Glutamatergic neuron (in vitro differentiated cells): ENCODE results near the gene PIR. TPM values are rescaled to one million over a fixed set of nuclear protein-coding genes. Genes with fewer than 3 reads are reported as not detected.

Source experiments
- DNase-seq: peaks from one replicate; pipeline ENCODE4 v3.0.0; 2022
- H3K27ac Mint-ChIP-seq: one replicate; pipeline ENCODE4 v1.8.0; 2020; ENCODE audit warnings: mild to moderate bottlenecking, mixed read lengths, inconsistent platforms; ENCODE audit not compliant: unreplicated experiment
- H3K27me3 Mint-ChIP-seq: one replicate; pipeline ENCODE4 v1.8.0; 2020; ENCODE audit warnings: mild to moderate bottlenecking, moderate library complexity, mixed read lengths, inconsistent platforms; ENCODE audit not compliant: unreplicated experiment
- H3K36me3 Mint-ChIP-seq: one replicate; pipeline ENCODE4 v1.8.0; 2020; ENCODE audit warnings: mild to moderate bottlenecking, mixed read lengths, inconsistent platforms; ENCODE audit not compliant: unreplicated experiment
- H3K4me1 Mint-ChIP-seq: one replicate; pipeline ENCODE4 v1.8.0; 2020; ENCODE audit warnings: mild to moderate bottlenecking, low read depth, mixed read lengths, inconsistent platforms; ENCODE audit not compliant: unreplicated experiment
- H3K4me3 Mint-ChIP-seq: one replicate; pipeline ENCODE4 v1.8.0; 2020; ENCODE audit warnings: mild to moderate bottlenecking, mixed read lengths, inconsistent platforms; ENCODE audit not compliant: unreplicated experiment
- H3K9me3 Mint-ChIP-seq: one replicate; pipeline ENCODE4 v1.8.0; 2020; ENCODE audit warnings: mild to moderate bottlenecking, moderate library complexity, mixed read lengths, inconsistent platforms; ENCODE audit not compliant: unreplicated experiment
- CTCF ChIP-seq: fragments of 200-600 bp; sonication (generic); IDR thresholded peaks from one replicate; pipeline ENCODE4 v1.5.0; 2021; ENCODE audit not compliant: partially characterized antibody, unreplicated experiment
- total RNA-seq: library from RNA; stranded (reverse); fragmentation: NEBNext Ultra II Directional; extraction: Animal tissue kit (Norgen Biotek cat#: 25700); gene quantifications from one replicate; pipeline ENCODE4 v1.2.1, GENCODE V29; 2021; ENCODE audit not compliant: unreplicated experiment

Gene PIR
- total RNA-seq, 1 donor from 2014 or later: 2.6 TPM

DNA sequence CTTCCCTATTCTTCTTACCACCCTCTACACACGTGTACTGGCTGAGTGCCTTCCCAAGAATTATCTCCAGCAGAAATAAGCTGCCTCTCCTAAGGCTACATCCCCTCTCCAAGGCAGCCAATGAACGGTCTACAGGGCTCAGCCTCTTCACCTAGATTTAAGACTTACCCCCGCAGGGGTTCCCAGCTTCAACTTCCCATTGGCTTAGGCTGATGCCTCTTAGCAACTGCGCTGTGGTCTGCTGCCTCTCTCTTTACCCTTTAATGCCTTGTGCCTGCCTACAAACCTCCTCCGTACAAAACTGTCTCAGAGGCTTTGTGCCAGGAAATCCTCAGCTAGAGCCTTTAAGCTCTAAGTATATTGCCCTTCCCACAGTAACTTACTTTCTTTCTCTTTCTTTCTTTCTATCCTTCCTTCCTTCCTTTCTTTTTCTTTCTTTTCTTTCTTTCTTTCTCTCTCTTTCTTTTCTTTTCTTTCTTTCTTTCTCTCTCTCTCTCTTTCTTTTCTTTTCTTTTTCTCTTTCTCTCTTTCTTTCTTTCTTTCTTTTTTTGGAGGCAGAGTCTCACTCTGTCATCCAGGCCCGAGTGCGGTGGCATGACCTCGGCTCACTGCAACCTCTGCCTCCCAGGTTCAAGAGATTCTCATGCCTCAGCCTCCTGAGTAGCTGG, 142.7 kb downstream of the PIR start:
- H3K4me3 Mint-ChIP-seq: no peak overlapping the region
- H3K27ac Mint-ChIP-seq: no peak overlapping the region
- no peaks in the 10 kb centered on the region for H3K9me3 Mint-ChIP-seq
- H3K27me3 Mint-ChIP-seq: peaks cover 2% of the 10 kb centered on the region
- DNase-seq: no peak
- no peaks in the 10 kb centered on the region for H3K36me3 Mint-ChIP-seq
- H3K4me1 Mint-ChIP-seq: peaks cover 9% of the 10 kb centered on the region
- no peak for TF ChIP-seq CTCF

GRCh38 chrX:15349046-15349445, 144.1 kb downstream of the PIR start:
- Mint-ChIP-seq H3K36me3 (no peaks in the 10 kb centered on the region), H3K27me3 (peaks cover 2% of the 10 kb centered on the region), H3K4me3 (no peak overlapping the region), H3K4me1 (peaks cover 9% of the 10 kb centered on the region), H3K9me3 (no peaks in the 10 kb centered on the region), H3K27ac (no peak overlapping the region)
- TF ChIP-seq CTCF: peak; percentile 42
- no peak for DNase-seq

DNA sequence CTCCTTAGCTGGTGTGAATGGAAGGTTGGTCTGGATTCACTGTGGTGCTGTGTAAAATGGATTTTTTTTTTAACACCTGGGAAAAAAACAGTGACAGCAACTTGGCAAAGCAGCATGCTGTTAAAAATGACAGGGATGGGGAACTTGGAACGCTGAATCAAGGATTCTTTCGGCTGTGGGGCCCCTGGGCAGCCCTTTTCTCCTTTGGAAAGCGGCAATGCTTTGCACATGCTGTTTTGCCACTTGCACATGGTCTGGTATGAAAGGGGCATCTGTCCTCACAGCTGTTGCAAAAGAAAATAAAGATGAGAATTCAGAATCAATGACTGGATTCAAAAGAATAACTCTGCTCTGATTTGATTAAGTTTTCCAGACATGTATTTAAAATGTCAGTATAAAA, 147.2 kb downstream of the PIR start:
- no peak for TF ChIP-seq CTCF
- Mint-ChIP-seq H3K4me1 (peaks cover 9% of the 10 kb centered on the region), H3K4me3 (no peak overlapping the region), H3K36me3 (no peaks in the 10 kb centered on the region), H3K27ac (no peak overlapping the region), H3K9me3 (no peaks in the 10 kb centered on the region), H3K27me3 (no peaks in the 10 kb centered on the region)
- no peak for DNase-seq

- TF ChIP-seq CTCF: no peak
- no peaks in the 10 kb centered on the region for H3K27me3 Mint-ChIP-seq
- peaks cover 3% of the 10 kb centered on the region for H3K4me1 Mint-ChIP-seq
- no peak overlapping the region for H3K4me3 Mint-ChIP-seq
- no peak for DNase-seq
- H3K36me3 Mint-ChIP-seq: no peaks in the 10 kb centered on the region
- H3K27ac Mint-ChIP-seq: no peak overlapping the region
- H3K9me3 Mint-ChIP-seq: no peaks in the 10 kb centered on the region
These were observed 149.0 kb downstream of the PIR start for GRCh38 chrX:15344106-15344505.

DNA sequence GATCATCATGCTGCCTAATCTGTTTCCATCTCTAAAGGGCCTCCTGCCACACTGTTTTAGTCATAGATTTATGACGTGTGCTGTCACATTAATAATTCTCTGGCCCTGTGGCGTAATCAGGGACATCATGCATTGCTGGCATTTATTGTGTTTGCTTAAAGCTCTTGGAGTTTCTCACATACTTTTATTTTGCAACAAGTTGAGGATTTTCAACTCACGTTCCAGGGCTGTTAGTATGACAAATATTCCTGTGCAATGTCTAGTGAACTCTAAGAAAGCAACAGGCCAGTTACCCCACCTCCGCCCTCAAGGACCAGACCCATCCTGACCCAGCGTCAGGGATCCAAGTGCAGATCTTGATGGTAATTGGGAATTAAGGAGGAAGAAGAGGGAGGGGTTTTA, 150.1 kb downstream of the PIR start:
- H3K27ac Mint-ChIP-seq: no peak overlapping the region
- H3K4me3 Mint-ChIP-seq: no peak overlapping the region
- no peaks in the 10 kb centered on the region for H3K27me3 Mint-ChIP-seq
- no peaks in the 10 kb centered on the region for H3K36me3 Mint-ChIP-seq
- H3K4me1 Mint-ChIP-seq: no peaks in the 10 kb centered on the region
- no peaks in the 10 kb centered on the region for H3K9me3 Mint-ChIP-seq
- DNase-seq: no peak
- no peak for TF ChIP-seq CTCF
